Head of caudate nucleus (tissue), 42 donors: ENCODE results near the gene CTNNBL1.

Source experiments
- DNase-seq, 42 donors: peaks; one replicate each; pipeline versions ENCODE4 v3.0.0 to v3.0.0-alpha.2; 2020 to 2021; ENCODE audit warnings: mixed read lengths in 7 of 42
- intact Hi-C: fragments of 100-400 bp; cut with DNase I; formaldehyde crosslinking; loops from one replicate; pipeline ENCODE4 v1.15.0; 2022

Gene CTNNBL1

GRCh38 chr20:37882961-37883712, 189.3 kb downstream of the CTNNBL1 start:
- DNase-seq = no peak
- intact Hi-C loops = no loop called here

- no peak for DNase-seq
- intact Hi-C loops = no loop called here
Measured at GRCh38 chr20:37885042-37885441, 191.2 kb downstream of the CTNNBL1 start.

- intact Hi-C loops = no loop called here
- peak in 1 of 42 donors; percentile 9 for DNase-seq
Measured at GRCh38 chr20:37885593-37886503, 192.0 kb downstream of the CTNNBL1 start.

GRCh38 chr20:37886851-37887297, 193.0 kb downstream of the CTNNBL1 start:
- intact Hi-C loops = no loop called here
- DNase-seq = no peak

- DNase-seq = no peak
- intact Hi-C loops = no loop called here
Measured at GRCh38 chr20:37888641-37889040, 194.8 kb downstream of the CTNNBL1 start.

GRCh38 chr20:37890108-37890507, 196.3 kb downstream of the CTNNBL1 start:
- intact Hi-C loops = no loop called here
- DNase-seq = no peak

GRCh38 chr20:37890643-37891042, 196.8 kb downstream of the CTNNBL1 start:
- intact Hi-C loops = no loop called here
- no peak for DNase-seq

GRCh38 chr20:37892001-37892400, 198.2 kb downstream of the CTNNBL1 start:
- intact Hi-C loops = no loop called here

GRCh38 chr20:37893566-37894241, 199.9 kb downstream of the CTNNBL1 start:
- DNase-seq = no peak
- intact Hi-C loops = no loop called here

More at GRCh38 chr20:37892001-37892400, 198.2 kb downstream of the CTNNBL1 start:
- DNase-seq = no peak

GRCh38 chr20:37894454-37894853, 200.6 kb downstream of the CTNNBL1 start:
- intact Hi-C loops = no loop called here

GRCh38 chr20:37895166-37895565, 201.3 kb downstream of the CTNNBL1 start:
- intact Hi-C loops = no loop called here
- no peak for DNase-seq

More at GRCh38 chr20:37894454-37894853, 200.6 kb downstream of the CTNNBL1 start:
- no peak for DNase-seq

- intact Hi-C loops = no loop called here
- peak in 8 of 42 donors; percentile 15 to 54 (median 40) for DNase-seq
Measured at GRCh38 chr20:37896932-37897548, 203.2 kb downstream of the CTNNBL1 start.

- no peak for DNase-seq
- intact Hi-C loops = no loop called here
Measured at GRCh38 chr20:37898233-37899104, 204.6 kb downstream of the CTNNBL1 start.

GRCh38 chr20:37899105-37900045, 205.5 kb downstream of the CTNNBL1 start:
- no peak for DNase-seq
- intact Hi-C loops = no loop called here

- no peak for DNase-seq
- intact Hi-C loops = no loop called here
Measured at GRCh38 chr20:37901240-37901639, 207.4 kb downstream of the CTNNBL1 start.

- intact Hi-C loops = no loop called here
- peak in 13 of 42 donors; percentile 21 to 61 (median 31) for DNase-seq
Measured at GRCh38 chr20:37901654-37902503, 208.0 kb downstream of the CTNNBL1 start.
